GM18508 (cell line): ENCODE measurements around the gene TST.

Source experiments
- ATAC-seq: cut with Tn5 transposase; IDR thresholded peaks from one replicate; pipeline ENCODE4 v1.9.1; 2021; ENCODE audit warnings: moderate number of reproducible peaks; ENCODE audit not compliant: insufficient read depth, unreplicated experiment

The TST gene

GRCh38 chr22:37054600-37055365 is 35.5 kb upstream of the TST start:
- ATAC-seq = no peak

GRCh38 chr22:37054056-37054395 is 34.8 kb upstream of the TST start:
- ATAC-seq = no peak

GRCh38 chr22:37053310-37054055 is 34.2 kb upstream of the TST start:
- no peak for ATAC-seq

- ATAC-seq = no peak
Observed at GRCh38 chr22:37052386-37053309, 33.4 kb upstream of the TST start.

- ATAC-seq = no peak
Observed at GRCh38 chr22:37051391-37052385, 32.4 kb upstream of the TST start, which contains the start of gene KCTD17. Gene KCTD17 (plus strand): TSS chr22:37051742. CDS start chr22:37051761, 19 bp downstream.

GRCh38 chr22:37050913-37051312 is 31.7 kb upstream of the TST start:
- no peak for ATAC-seq

GRCh38 chr22:37049224-37049623 is 30.0 kb upstream of the TST start:
- no peak for ATAC-seq

- ATAC-seq = no peak
Observed at GRCh38 chr22:37048133-37048532, 28.9 kb upstream of the TST start.

- no peak for ATAC-seq
Observed at GRCh38 chr22:37047006-37047405, 27.8 kb upstream of the TST start.

- ATAC-seq = no peak
Observed at GRCh38 chr22:37046589-37046988, 27.3 kb upstream of the TST start.

GRCh38 chr22:37045958-37046357 is 26.7 kb upstream of the TST start:
- ATAC-seq = no peak

- no peak for ATAC-seq
Observed at GRCh38 chr22:37044634-37045625, 25.7 kb upstream of the TST start.

GRCh38 chr22:37043828-37044538 is 24.7 kb upstream of the TST start:
- ATAC-seq = no peak

- no peak for ATAC-seq
Observed at GRCh38 chr22:37043209-37043827, 24.1 kb upstream of the TST start.

- no peak for ATAC-seq
Observed at GRCh38 chr22:37039466-37039865, 20.2 kb upstream of the TST start.

- no peak for ATAC-seq
Observed at GRCh38 chr22:37037669-37038068, 18.4 kb upstream of the TST start.

GRCh38 chr22:37036655-37037377 is 17.6 kb upstream of the TST start:
- ATAC-seq = no peak
